Measurements from ENCODE around the gene DOK7.

Gene DOK7

GRCh38 chr4:3427706-3428446 lies 35.2 kb upstream of the DOK7 start:
- DNase-seq, result no peak

- DNase-seq, result no peak
Measured at GRCh38 chr4:3429651-3430050, 33.5 kb upstream of the DOK7 start.

GRCh38 chr4:3430524-3430923 lies 32.6 kb upstream of the DOK7 start:
- no peak for DNase-seq

GRCh38 chr4:3431446-3431993 lies 31.6 kb upstream of the DOK7 start:
- DNase-seq, result no peak

- DNase-seq, result no peak
Measured at GRCh38 chr4:3432381-3432790, 30.7 kb upstream of the DOK7 start.

GRCh38 chr4:3433138-3433869 lies 29.8 kb upstream of the DOK7 start:
- no peak for DNase-seq

- DNase-seq, result no peak
Measured at GRCh38 chr4:3434881-3435685, 28.0 kb upstream of the DOK7 start.

- no peak for DNase-seq
Measured at GRCh38 chr4:3435686-3435956, 27.5 kb upstream of the DOK7 start.

- no peak for DNase-seq
Measured at GRCh38 chr4:3436048-3436797, 26.9 kb upstream of the DOK7 start.

GRCh38 chr4:3436798-3437581 lies 26.1 kb upstream of the DOK7 start:
- DNase-seq, result no peak

- no peak for DNase-seq
Measured at GRCh38 chr4:3437582-3437936, 25.5 kb upstream of the DOK7 start.

GRCh38 chr4:3437998-3438846 lies 24.9 kb upstream of the DOK7 start:
- no peak for DNase-seq

GRCh38 chr4:3438847-3439180 lies 24.3 kb upstream of the DOK7 start:
- no peak for DNase-seq

GRCh38 chr4:3439391-3439790 lies 23.7 kb upstream of the DOK7 start:
- no peak for DNase-seq

GRCh38 chr4:3440011-3440410 lies 23.1 kb upstream of the DOK7 start:
- DNase-seq, result no peak

- DNase-seq, result no peak
Measured at GRCh38 chr4:3440979-3441500, 22.1 kb upstream of the DOK7 start.

- DNase-seq, result no peak
Measured at GRCh38 chr4:3441501-3442459, 21.3 kb upstream of the DOK7 start, which contains the start of gene HGFAC. HGFAC (plus strand) TSS chr4:3441968; CDS start chr4:3442002, 34 bp downstream.

- DNase-seq, result no peak
Measured at GRCh38 chr4:3442460-3442958, 20.6 kb upstream of the DOK7 start.

- no peak for DNase-seq
Measured at GRCh38 chr4:3442959-3443749, 20.0 kb upstream of the DOK7 start.

Data from SIG-M5 (cell line).